ENCODE results near the gene DNAJC13. TPM values are rescaled to one million over a fixed set of nuclear protein-coding genes. Genes with fewer than 3 reads are reported as not detected.

DNAJC13 gene
- total and polyA plus RNA-seq, 2 of the 8 experiments (the other 6 are each of a cell fraction or from before 2014, with no cell fraction given) = 7.9 to 28.8 TPM

DNA sequence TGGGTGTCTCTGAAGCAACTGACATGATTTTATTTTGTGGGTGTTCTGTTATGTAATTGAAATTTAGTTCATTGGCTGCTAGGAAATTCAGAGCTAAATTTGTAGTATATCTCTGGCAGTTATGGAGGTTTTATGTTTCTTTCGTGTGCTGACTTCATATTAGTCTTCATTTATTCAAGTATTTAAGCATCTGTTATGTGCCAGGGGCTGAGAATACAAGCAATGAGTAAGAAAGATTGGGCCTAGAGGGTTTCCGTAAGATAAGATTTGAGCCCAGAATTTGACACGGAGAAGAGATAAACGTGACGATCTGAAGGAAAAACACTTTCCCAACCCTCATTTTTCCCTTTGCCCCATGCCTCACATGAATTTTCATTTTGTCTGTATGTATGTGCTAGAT lies 104.6 kb downstream of the DNAJC13 start:
- Histone ChIP-seq H3K79me1 (ENCODE audit: low read depth, low read length) (no peaks in the 10 kb centered on the region), H2BK15ac (ENCODE audit: low read length) (no peak overlapping the region), H3K4me1 (replicated peaks in 1 of 4; ENCODE audit: control insufficient read depth in 3 of 4, insufficient read depth in 4 of 4, low read length in 3 of 4) (no peaks in the 10 kb centered on the region), H2BK120ac (replicated peaks; ENCODE audit: low read depth, low read length) (no peak overlapping the region), H4K8ac (ENCODE audit: extremely low read depth, insufficient read depth, low read length) (no peak overlapping the region), H2BK12ac (ENCODE audit: low read depth, low read length) (no peak overlapping the region), H3K27me3 (replicated peaks in 1 of 4; ENCODE audit: control insufficient read depth in 3 of 4, extremely low read depth in 1 of 4, insufficient read depth in 3 of 4, low read length in 3 of 4) (no peaks in the 10 kb centered on the region), H2BK20ac (ENCODE audit: low read length) (no peak overlapping the region), H4K5ac (ENCODE audit: insufficient read length, low read depth, low read length) (no peak overlapping the region), H3K36me3 (ENCODE audit: control insufficient read depth in 2 of 4, insufficient read depth in 4 of 4, low read length in 3 of 4) (peaks cover 4 to 61% (median 36%) of the 10 kb centered on the region in 4 experiments), H3K4me2 (ENCODE audit: insufficient read depth in 1 of 2, low read depth in 2 of 2, low read length in 2 of 2) (no peak overlapping the region), H3K56ac (replicated peaks; ENCODE audit: insufficient read length, low read depth, low read length) (no peak overlapping the region), H3K23ac (ENCODE audit: insufficient read length) (no peak overlapping the region), H2AK5ac (ENCODE audit: low read depth, low read length) (no peak overlapping the region), H3K23me2 (ENCODE audit: low read depth, low read length) (no peaks in the 10 kb centered on the region), H2BK5ac (ENCODE audit: low read depth, low read length) (no peak overlapping the region), H3K4ac (replicated peaks; ENCODE audit: insufficient read length, low read depth, low read length) (no peak overlapping the region), H4K20me1 (replicated peaks in 1 of 2; ENCODE audit: control insufficient read depth in 1 of 2, insufficient read depth in 2 of 2, low read length in 2 of 2) (peaks cover 0 to 2% of the 10 kb centered on the region in 2 experiments), H3K79me2 (ENCODE audit: control insufficient read depth in 1 of 2, insufficient read depth in 2 of 2, low read length in 2 of 2) (no peaks in the 10 kb centered on the region), H2AFZ (ENCODE audit: low read length) (no peak overlapping the region), H3K27ac (ENCODE audit: low read depth, low read length) (no peak overlapping the region), H3K4me3 (ENCODE audit: extremely low read depth in 1 of 4, insufficient read depth in 2 of 4, low read depth in 3 of 4, low read length in 4 of 4) (no peak overlapping the region), H4K91ac (replicated peaks; ENCODE audit: insufficient read length, low read length) (no peak overlapping the region), H3K14ac (ENCODE audit: insufficient read length) (no peak overlapping the region), H3K9ac (replicated peaks in 1 of 4; ENCODE audit: extremely low read depth in 1 of 4, low read depth in 3 of 4, low read length in 3 of 4) (no peak overlapping the region), H3K18ac (ENCODE audit: extremely low read depth, low read length) (no peak overlapping the region), H3K9me3 (ENCODE audit: insufficient read depth in 2 of 2, low read depth in 1 of 2, low read length in 1 of 2) (no peaks in the 10 kb centered on the region)
- no peak for FAIRE-seq
- no peak for DNase-seq (ENCODE audit: low read depth in 1 of 2, low spot score in 2 of 2)
- TF ChIP-seq, protein P1, sequence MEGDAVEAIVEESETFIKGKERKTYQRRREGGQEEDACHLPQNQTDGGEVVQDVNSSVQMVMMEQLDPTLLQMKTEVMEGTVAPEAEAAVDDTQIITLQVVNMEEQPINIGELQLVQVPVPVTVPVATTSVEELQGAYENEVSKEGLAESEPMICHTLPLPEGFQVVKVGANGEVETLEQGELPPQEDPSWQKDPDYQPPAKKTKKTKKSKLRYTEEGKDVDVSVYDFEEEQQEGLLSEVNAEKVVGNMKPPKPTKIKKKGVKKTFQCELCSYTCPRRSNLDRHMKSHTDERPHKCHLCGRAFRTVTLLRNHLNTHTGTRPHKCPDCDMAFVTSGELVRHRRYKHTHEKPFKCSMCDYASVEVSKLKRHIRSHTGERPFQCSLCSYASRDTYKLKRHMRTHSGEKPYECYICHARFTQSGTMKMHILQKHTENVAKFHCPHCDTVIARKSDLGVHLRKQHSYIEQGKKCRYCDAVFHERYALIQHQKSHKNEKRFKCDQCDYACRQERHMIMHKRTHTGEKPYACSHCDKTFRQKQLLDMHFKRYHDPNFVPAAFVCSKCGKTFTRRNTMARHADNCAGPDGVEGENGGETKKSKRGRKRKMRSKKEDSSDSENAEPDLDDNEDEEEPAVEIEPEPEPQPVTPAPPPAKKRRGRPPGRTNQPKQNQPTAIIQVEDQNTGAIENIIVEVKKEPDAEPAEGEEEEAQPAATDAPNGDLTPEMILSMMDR (IDR thresholded peaks at IDR 0.05; ENCODE audit: control extremely low read depth in 1 of 3, insufficient read depth in 1 of 3, low read depth in 1 of 3, low read length in 3 of 3) = no peak
- TF ChIP-seq SP2 (IDR thresholded peaks at IDR 0.05; ENCODE audit: low read length) (no peak), JUND (IDR thresholded peaks at IDR 0.05; ENCODE audit: low read length) (no peak), SP1 (IDR thresholded peaks at IDR 0.05; ENCODE audit: low read depth, low read length) (no peak), SP4 (IDR thresholded peaks at IDR 0.05; ENCODE audit: low read length) (no peak)
- 93% methylated on average over 5 of the region's 5 CpGs; no CpG with 5 or more reads in 1 of the 2 experiments for WGBS, 2 experiments (ENCODE audit: extremely low coverage in 1 of 2, insufficient coverage in 1 of 2, insufficient read length in 1 of 2, insufficient replicate concordance in 2 of 2, low coverage in 1 of 2, low lambda C conversion rate in 2 of 2, missing lambda C conversion rate in 1 of 2)
- POLR2A ChIA-PET (ENCODE audit: partially characterized antibody) = interaction anchor here (1.0 kb wide), 1 partner anchor 13 kb away, joined by 3 read pairs; no protein-coding TSS in a partner anchor
- CTCF ChIA-PET (ENCODE audit: partially characterized antibody) = interaction anchor here (0.6 to 2.3 kb wide), 4 partner anchors 8 to 120 kb away, joined by 3 to 13 read pairs (median 5); no protein-coding TSS in a partner anchor
